GM12878 (cell line): ENCODE measurements around the gene DNAI7. TPM values are rescaled to one million over a fixed set of nuclear protein-coding genes. Genes with fewer than 3 reads are reported as not detected.

Experiments used
- ATAC-seq: fragments of 200-7000 bp; cut with Tn5 transposase; 3 replicates; pipeline ENCODE4 v1.9.1; 2020; ENCODE audit warnings: mild to moderate bottlenecking, moderate library complexity
- BruUV-seq: library from RNA; stranded (reverse); fragments of 400-500 nt; replicated peaks from 2 replicates; lab custom pipeline; 2021; lab: Mats Ljungman, UMichigan
- CTCF ChIA-PET: fragments of 300-600 bp; sonication (Branson Sonifier 250); formaldehyde crosslinking; extraction: SDS; loops from one replicate; lab custom pipeline; 2021; ENCODE audit warnings: inconsistent platforms; lab: Yijun Ruan, JAX
- POLR2A ChIA-PET: fragments of 350-600 bp; formaldehyde crosslinking; extraction: SDS; loops from one replicate; lab custom pipeline; 2021; ENCODE audit warnings: inconsistent platforms; lab: Charles Lee
- RAD21 ChIA-PET: fragments of 300-600 bp; sonication (Branson Sonifier 250); formaldehyde crosslinking; loops from one replicate; lab custom pipeline; 2023; ENCODE audit warnings: antibody characterized with exemption; ENCODE audit not compliant: unreplicated experiment; lab: Charles Lee
- SMC1A ChIA-PET: fragments of 300-600 bp; sonication (Branson Sonifier 250); formaldehyde crosslinking; loops from one replicate; lab custom pipeline; 2023; ENCODE audit not compliant: unreplicated experiment, uncharacterized antibody; lab: Charles Lee
- DNase-seq: peaks from one replicate; pipeline ENCODE4 v3.0.0-alpha.2; 2011; ENCODE audit warnings: low read depth, low spot score
- FAIRE-seq: peaks from 3 replicates; lab custom pipeline; 2011; peaks lifted over from hg19 to GRCh38; lab: Jason Lieb, UNC
- H2AFZ ChIP-seq: 2 replicates; pipeline ENCODE4 v1.6.0; 2011; ENCODE audit warnings: low read depth, low read length, control low read depth; ENCODE audit not compliant: control insufficient read depth
- H3K27ac ChIP-seq: 2 replicates; pipeline ENCODE4 v1.5.1; 2011; ENCODE audit warnings: control low read depth; ENCODE audit not compliant: control insufficient read depth, insufficient read depth
- H3K27me3 ChIP-seq, 2 experiments: replicated peaks in 1 of 2; 2 replicates each; pipeline versions ENCODE4 v1.6.0 to v1.6.1; 2011; ENCODE audit warnings: low read length in 1 of 2; ENCODE audit not compliant: control insufficient read depth in 2 of 2, insufficient read depth in 2 of 2
- H3K36me3 ChIP-seq, 2 experiments: 2 replicates each; pipeline ENCODE4 v1.5.1; 2011; ENCODE audit warnings: low read length in 1 of 2; ENCODE audit not compliant: control insufficient read depth in 2 of 2, insufficient read depth in 2 of 2
- H3K4me1 ChIP-seq: 2 replicates; pipeline ENCODE4 v1.6.1; 2011; ENCODE audit warnings: mild to moderate bottlenecking, low read length, moderate library complexity, mixed read lengths; ENCODE audit not compliant: control insufficient read depth, insufficient read depth
- H3K4me2 ChIP-seq: 2 replicates; pipeline ENCODE4 v1.6.0; 2011; ENCODE audit warnings: control low read depth; ENCODE audit not compliant: control insufficient read depth, insufficient read depth
- H3K4me3 ChIP-seq: fragments of 200-600 bp; sonication (generic); 2 replicates; pipeline ENCODE4 v1.5.1; 2016
- H3K79me2 ChIP-seq: 2 replicates; pipeline ENCODE4 v1.6.0; 2011; ENCODE audit warnings: low read length; ENCODE audit not compliant: control insufficient read depth, insufficient read depth
- H3K9ac ChIP-seq: 2 replicates; pipeline ENCODE4 v1.8.0; 2011; ENCODE audit warnings: low read length, control low read depth, mixed read lengths; ENCODE audit not compliant: control insufficient read depth, insufficient read depth
- H3K9me3 ChIP-seq: replicated peaks from 3 replicates; pipeline ENCODE4 v1.5.1; 2011; ENCODE audit warnings: mild to moderate bottlenecking, low read length; ENCODE audit not compliant: control insufficient read depth, insufficient read depth
- H4K20me1 ChIP-seq: 2 replicates; pipeline ENCODE4 v1.6.0; 2011; ENCODE audit not compliant: control insufficient read depth, insufficient read depth
- CBFB ChIP-seq: IDR thresholded peaks from 2 replicates; pipeline ENCODE4 v1.6.1; 2016; ENCODE audit warnings: antibody characterized with exemption, low read depth
- E2F4 ChIP-seq: IDR thresholded peaks from 2 replicates; pipeline ENCODE4 v1.6.1; 2012; ENCODE audit warnings: low read depth, low read length, improper control_type of control experiment
- EGR1 ChIP-seq, 2 experiments: IDR thresholded peaks; 1 replicate in 1 of 2; 2 replicates in 1 of 2; pipeline ENCODE4 v1.6.1; 2011 to 2012; ENCODE audit warnings: low read depth in 2 of 2, low read length in 2 of 2, borderline replicate concordance in 1 of 2, mild to moderate bottlenecking in 1 of 2, moderate library complexity in 1 of 2
- EZH2 ChIP-seq: IDR thresholded peaks from 2 replicates; pipeline ENCODE4 v1.6.1; 2012; ENCODE audit warnings: low read depth, mild to moderate bottlenecking, control low read depth, inconsistent platforms, low read length, borderline replicate concordance; ENCODE audit not compliant: control insufficient read depth
- FOXM1 ChIP-seq: IDR thresholded peaks from 2 replicates; pipeline ENCODE4 v1.6.1; 2012; ENCODE audit warnings: low read depth, mild to moderate bottlenecking, inconsistent platforms, low read length, moderate library complexity
- HDAC2 ChIP-seq: fragments of 200-600 bp; sonication (generic); IDR thresholded peaks from 2 replicates; pipeline ENCODE4 v1.6.1; 2017
- MAX ChIP-seq: IDR thresholded peaks from 2 replicates; pipeline ENCODE4 v1.6.1; 2012; ENCODE audit warnings: low read depth, low read length, improper control_type of control experiment
- NFIC ChIP-seq: IDR thresholded peaks from 2 replicates; pipeline ENCODE4 v1.6.1; 2012; ENCODE audit warnings: low read depth, mild to moderate bottlenecking, inconsistent platforms, low read length, moderate library complexity
- NFYB ChIP-seq: IDR thresholded peaks from 2 replicates; pipeline ENCODE4 v1.6.1; 2011; ENCODE audit warnings: low read depth, mild to moderate bottlenecking, low read length, improper control_type of control experiment, moderate library complexity; ENCODE audit not compliant: insufficient read depth
- SMC3 ChIP-seq: IDR thresholded peaks from 2 replicates; pipeline ENCODE4 v1.6.1; 2011; ENCODE audit warnings: low read length, improper control_type of control experiment, borderline replicate concordance
- TBL1XR1 ChIP-seq: IDR thresholded peaks from 2 replicates; pipeline ENCODE4 v1.6.1; 2012; ENCODE audit warnings: low read depth, low read length, improper control_type of control experiment
- TCF12 ChIP-seq: IDR thresholded peaks from 2 replicates; pipeline ENCODE4 v1.6.1; 2011; ENCODE audit warnings: low read depth, mild to moderate bottlenecking, low read length
- USF1 ChIP-seq: IDR thresholded peaks from 2 replicates; pipeline ENCODE4 v1.6.1; 2011; ENCODE audit warnings: borderline replicate concordance, low read depth, mild to moderate bottlenecking, moderate library complexity, mixed read lengths, low read length; ENCODE audit not compliant: insufficient read depth; ENCODE audit errors: extremely low read length
- USF2 ChIP-seq: IDR thresholded peaks from 2 replicates; pipeline ENCODE4 v1.6.1; 2011; ENCODE audit warnings: low read depth, low read length, improper control_type of control experiment, borderline replicate concordance
- ZBED1 ChIP-seq: IDR thresholded peaks from 2 replicates; pipeline ENCODE4 v1.6.1; 2016; ENCODE audit warnings: borderline replicate concordance
- ZBTB33 ChIP-seq: fragments of 450-650 bp; IDR thresholded peaks from 2 replicates; pipeline ENCODE4 v1.6.1; 2017; ENCODE audit warnings: mild to moderate bottlenecking
- WGBS: methylation state at CpG from one replicate; pipeline ENCODE4 v1.1.6; 2016; ENCODE audit warnings: low lambda C conversion rate; ENCODE audit not compliant: insufficient replicate concordance, insufficient coverage; ENCODE audit errors: missing lambda C conversion rate; 5-methylcytosine and 5-hydroxymethylcytosine counted together
- in situ Hi-C: fragments of 300-500 bp; cut with MboI; formaldehyde crosslinking; loops from 9 replicates; pipeline ENCODE4 v1.14.3; 2018; ENCODE audit warnings: mixed read lengths
- intact Hi-C: fragments of 100-400 bp; cut with micrococcal nuclease; formaldehyde crosslinking; loops from one replicate; pipeline ENCODE4 v1.14.2; 2022; ENCODE audit not compliant: unreplicated experiment
- polyA plus RNA-seq, 11 experiments: library from polyadenylated mRNA; depleted of rRNA in 4 of 11; unstranded in 6 of 11; stranded (reverse) in 5 of 11; fragments of >200 nt; fragmentation: Nextera tagmentation in 4 of 11; fragmentation: Illumina TruSeq in 1 of 11; extraction: Ambion mirVana in 4 of 11; extraction: Trizol in 1 of 11; gene quantifications; 1 replicate in 1 of 11; 2 replicates in 10 of 11; pipeline versions ENCODE4 v1.2.1 to v1.2.3, GENCODE V29; 2011 to 2016; ENCODE audit warnings: inconsistent platforms in 2 of 11, missing spikeins in 2 of 11, low read depth in 1 of 11
- total RNA-seq, 4 experiments: library from RNA; depleted of rRNA in 3 of 4; stranded (reverse); fragments of >200 nt in 3 of 4; fragmentation: Illumina TruSeq in 1 of 4; extraction: Trizol in 1 of 4; gene quantifications; 2 replicates each; pipeline versions ENCODE4 v1.2.1 to v1.2.3, GENCODE V29; 2013 to 2021

The DNAI7 gene
- total and polyA plus RNA-seq, 10 of the 15 experiments (the other 5 are each of a cell fraction or from before 2014, with no cell fraction given) = 0.05 to 0.48 (median 0.13) TPM; not detected in 4

GRCh38 chr12:25119020-25119419, 75.9 kb downstream of the DNAI7 start (continued):
- TF ChIP-seq ZBED1 (no peak), E2F4 (no peak), SMC3 (peak; percentile 41; the same call in 1 of the 2 replicates)
- TF ChIP-seq, all 136 proteins: peak for 4

GRCh38 chr12:25115677-25116076, 79.3 kb downstream of the DNAI7 start:
- DNase-seq = no peak
- ChIA-PET SMC1A (interaction anchor here (1.4 to 2.2 kb wide), 2 partner anchors 8 to 11 kb away, joined by 4 to 7 read pairs; no protein-coding TSS in a partner anchor), RAD21 (interaction anchor here (4.9 kb wide), 1 partner anchor 123 kb away, joined by 34 read pairs; no protein-coding TSS in a partner anchor), CTCF (interaction anchor here (1.9 kb wide), 1 partner anchor 7 kb away, joined by 5 read pairs; no protein-coding TSS in a partner anchor), POLR2A (interaction anchor here (0.6 kb wide), 1 partner anchor 53 kb away, joined by 4 read pairs; no protein-coding TSS in a partner anchor)
- no peak overlapping the region for H3K27ac ChIP-seq
- in situ Hi-C loops (loop anchor here (5.0 kb wide), 1 partner anchor 123 kb away; no protein-coding TSS in a partner anchor), intact Hi-C loops (no loop called here)
- H3K27me3 ChIP-seq = no peaks in the 10 kb centered on the region
- FAIRE-seq = no peak
- no peaks in the 10 kb centered on the region for H3K36me3 ChIP-seq
- WGBS = 65% methylated on average over 2 of the region's 2 CpGs
- no peak overlapping the region for H3K4me3 ChIP-seq
- H2AFZ ChIP-seq = no peak overlapping the region
- no peaks in the 10 kb centered on the region for H3K79me2 ChIP-seq
- no peaks in the 10 kb centered on the region for H3K9me3 ChIP-seq
- H3K4me1 ChIP-seq = no peaks in the 10 kb centered on the region
- no peaks in the 10 kb centered on the region for H4K20me1 ChIP-seq
- ATAC-seq = peak; percentile 39
- no peak overlapping the region for H3K9ac ChIP-seq
- no peak overlapping the region for H3K4me2 ChIP-seq
- no TSS peak for BruUV-seq
- TF ChIP-seq TCF12 (no peak), HDAC2 (no peak), EZH2 (no peak), CBFB (no peak), EGR1 (IDR thresholded peaks at IDR 0.05; ENCODE audit: borderline replicate concordance in 1 of 2, low read depth in 2 of 2, low read length in 2 of 2) (no peak), NFYB (no peak), USF1 (no peak), MAX (no peak), ZBTB33 (no peak), TBL1XR1 (no peak), FOXM1 (no peak), USF2 (no peak), NFIC (no peak)
